Upper lobe of left lung (tissue), 6 donors: ENCODE measurements around the gene PCSK6. TPM values are rescaled to one million over a fixed set of nuclear protein-coding genes. Genes with fewer than 3 reads are reported as not detected.

Experiments
- ATAC-seq, 2 donors: fragments of 200-7000 bp; cut with Tn5 transposase; one replicate each; pipeline ENCODE4 v1.9.1; 2022; ENCODE audit warnings: mild to moderate bottlenecking in 2 of 2, moderate library complexity in 2 of 2; ENCODE audit not compliant: low FRiP score in 2 of 2
- DNase-seq, 2 donors: peaks; one replicate each; pipeline ENCODE4 v3.0.0-alpha.2; 2019 to 2020
- H3K27ac ChIP-seq, 4 donors: fragments of 200-600 bp; sonication (generic); one replicate each; pipeline ENCODE4 v1.5.1; 2016 to 2019
- H3K27me3 ChIP-seq, 4 donors: fragments of 200-600 bp; sonication (generic); one replicate each; pipeline ENCODE4 v1.5.1; 2017 to 2019
- H3K36me3 ChIP-seq, 4 donors: fragments of 200-600 bp; sonication (generic); one replicate each; pipeline ENCODE4 v1.5.1; 2016 to 2019
- H3K4me1 ChIP-seq, 4 donors: fragments of 200-600 bp; sonication (generic); one replicate each; pipeline ENCODE4 v1.5.1; 2018 to 2019
- H3K4me3 ChIP-seq, 4 donors: fragments of 200-600 bp; sonication (generic); one replicate each; pipeline ENCODE4 v1.5.1; 2017 to 2019; ENCODE audit warnings: mild to moderate bottlenecking in 2 of 4, moderate library complexity in 1 of 4
- H3K9me3 ChIP-seq, 4 donors: fragments of 200-600 bp; sonication (generic); one replicate each; pipeline ENCODE4 v1.5.1; 2018 to 2019
- EP300 ChIP-seq, 4 donors: sonication (generic); formaldehyde crosslinking; IDR thresholded peaks; one replicate each; pipeline ENCODE4 v1.5.1; 2017; ENCODE audit warnings: antibody characterized with exemption in 4 of 4, control low read depth in 2 of 4
- POLR2A ChIP-seq, 4 donors: fragments of 450-650 bp; IDR thresholded peaks; one replicate each; pipeline ENCODE4 v1.5.1; 2016 to 2017; ENCODE audit warnings: antibody characterized with exemption in 4 of 4, mild to moderate bottlenecking in 2 of 4
- POLR2AphosphoS5 ChIP-seq, 2 donors: sonication (generic); formaldehyde crosslinking; IDR thresholded peaks; one replicate each; pipeline ENCODE4 v1.5.1; 2017; ENCODE audit warnings: antibody characterized with exemption in 2 of 2
- WGBS, 2 donors: methylation state at CpG; one replicate each; pipeline ENCODE4 v1.1.5; 2017 to 2018; 5-methylcytosine and 5-hydroxymethylcytosine counted together
- total RNA-seq, 6 donors: library from RNA; depleted of rRNA in 4 of 6; stranded (reverse); fragments of >200 nt in 4 of 6; gene quantifications; one replicate each; pipeline versions ENCODE4 v1.1.0 to v1.2.1, GENCODE V29; 2016 to 2021
- TF ChIP-seq, protein P1 (sequence below), 6 experiments: fragments of 450-650 bp in 4 of 6; fragments of 200-600 bp in 2 of 6; sonication (generic) in 2 of 6; IDR thresholded peaks; one replicate each; pipeline ENCODE4 v1.5.1; 2016 to 2019; ENCODE audit warnings: antibody characterized with exemption in 6 of 6
- donor health status: DM: no; HTN: no; CAD: no; lungs with moderate emphysema.
- donor health status: DM: no; HTN: yes; CAD: no; lungs with severe emphysema.

The PCSK6 gene
- total RNA-seq, 6 donors from 2014 or later, result 3.1 to 24.4 (median 5.5) TPM

DNA sequence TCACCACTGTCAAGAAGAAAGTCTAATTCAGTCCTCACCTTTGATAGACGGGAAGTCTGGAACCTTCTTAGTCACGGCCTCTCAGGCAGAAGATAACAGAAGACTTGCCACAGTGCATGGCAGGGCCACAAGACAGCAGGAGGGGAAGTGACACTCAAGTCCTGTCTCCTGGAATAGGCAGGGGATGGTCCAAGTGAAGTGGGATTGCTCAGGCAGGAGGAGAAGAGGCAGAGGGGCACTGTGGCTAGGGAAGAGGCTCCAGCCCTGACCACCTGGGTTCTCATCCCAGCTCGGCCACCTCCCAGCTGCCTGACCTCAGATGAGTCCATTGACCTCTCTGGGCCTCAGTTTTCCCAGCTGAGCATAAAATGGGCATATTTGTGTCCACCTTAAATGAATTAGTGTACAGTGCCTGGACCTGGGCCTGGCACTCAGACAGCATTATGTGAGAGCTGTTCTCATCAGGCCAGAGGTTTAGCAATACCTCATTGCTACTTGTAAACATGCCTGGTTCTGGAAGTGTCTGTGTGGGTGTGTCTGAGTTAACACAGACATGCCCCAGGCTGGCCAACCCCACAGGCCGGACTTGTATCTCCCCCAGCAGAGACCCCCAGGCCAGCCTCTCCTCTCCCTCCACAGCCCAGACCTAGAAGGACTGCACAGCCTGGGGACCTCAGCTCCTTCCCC is 11.5 kb upstream of the PCSK6 start:
- ATAC-seq, result peak in 1 of 2 donors; percentile 41
- H3K4me1 ChIP-seq, result peaks cover 6 to 18% (median 11%) of the 10 kb centered on the region in 4 donors
- TF ChIP-seq POLR2AphosphoS5 (IDR thresholded peaks at IDR 0.05) (no peak), EP300 (IDR thresholded peaks at IDR 0.05) (no peak), POLR2A (IDR thresholded peaks at IDR 0.05) (no peak)
- TF ChIP-seq, protein P1, sequence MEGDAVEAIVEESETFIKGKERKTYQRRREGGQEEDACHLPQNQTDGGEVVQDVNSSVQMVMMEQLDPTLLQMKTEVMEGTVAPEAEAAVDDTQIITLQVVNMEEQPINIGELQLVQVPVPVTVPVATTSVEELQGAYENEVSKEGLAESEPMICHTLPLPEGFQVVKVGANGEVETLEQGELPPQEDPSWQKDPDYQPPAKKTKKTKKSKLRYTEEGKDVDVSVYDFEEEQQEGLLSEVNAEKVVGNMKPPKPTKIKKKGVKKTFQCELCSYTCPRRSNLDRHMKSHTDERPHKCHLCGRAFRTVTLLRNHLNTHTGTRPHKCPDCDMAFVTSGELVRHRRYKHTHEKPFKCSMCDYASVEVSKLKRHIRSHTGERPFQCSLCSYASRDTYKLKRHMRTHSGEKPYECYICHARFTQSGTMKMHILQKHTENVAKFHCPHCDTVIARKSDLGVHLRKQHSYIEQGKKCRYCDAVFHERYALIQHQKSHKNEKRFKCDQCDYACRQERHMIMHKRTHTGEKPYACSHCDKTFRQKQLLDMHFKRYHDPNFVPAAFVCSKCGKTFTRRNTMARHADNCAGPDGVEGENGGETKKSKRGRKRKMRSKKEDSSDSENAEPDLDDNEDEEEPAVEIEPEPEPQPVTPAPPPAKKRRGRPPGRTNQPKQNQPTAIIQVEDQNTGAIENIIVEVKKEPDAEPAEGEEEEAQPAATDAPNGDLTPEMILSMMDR (IDR thresholded peaks at IDR 0.05), result no peak
- DNase-seq, result no peak
- H3K27ac ChIP-seq, result no peak overlapping the region
- H3K9me3 ChIP-seq, result no peaks in the 10 kb centered on the region
- no peaks in the 10 kb centered on the region for H3K27me3 ChIP-seq
- H3K36me3 ChIP-seq, result no peaks in the 10 kb centered on the region
- no peak overlapping the region for H3K4me3 ChIP-seq
- WGBS, 2 donors, result 54 to 76% methylated on average over 2 to 4 of the region's 4 CpGs

DNA sequence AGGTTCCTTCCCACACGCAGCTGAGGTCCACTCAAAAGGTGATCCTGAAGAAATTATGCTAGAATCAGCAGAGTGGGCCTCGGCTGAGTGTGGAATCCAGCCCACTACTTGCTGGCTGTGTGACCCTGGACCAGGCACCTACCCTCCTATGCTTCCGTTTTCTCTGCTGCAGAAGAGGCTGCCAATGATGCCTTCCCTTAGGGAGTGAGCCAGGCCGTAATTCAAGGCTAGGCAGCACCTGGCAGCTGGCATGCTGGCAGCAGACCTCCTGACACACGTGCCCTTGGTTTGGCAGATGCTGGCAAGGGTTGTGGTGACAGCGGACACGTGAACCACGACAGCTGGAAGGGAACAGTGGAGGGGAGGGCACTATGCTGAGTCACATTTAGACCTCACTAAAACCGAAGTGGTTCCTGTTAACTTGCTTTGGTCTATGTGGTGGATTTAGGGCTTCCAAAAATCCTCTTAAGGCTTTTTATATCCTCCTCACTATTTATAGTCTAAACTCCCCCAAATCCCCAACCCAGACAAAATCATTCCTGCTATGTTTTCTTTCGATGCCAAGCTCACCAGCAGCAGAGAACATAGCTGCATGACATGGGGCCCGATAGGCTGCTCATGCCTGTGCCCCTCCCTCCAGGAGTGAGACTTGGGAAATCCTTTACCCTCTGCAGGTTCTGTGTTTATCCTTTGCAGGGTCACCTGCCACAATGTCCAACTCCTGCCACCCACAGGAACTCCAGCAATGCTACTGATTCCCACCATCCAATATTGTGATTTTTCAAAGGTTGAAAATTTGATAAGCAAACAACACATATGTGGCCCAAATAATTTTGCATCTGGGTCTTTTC is 10.6 kb upstream of the PCSK6 start:
- WGBS, 2 donors, result 52 to 55% methylated on average over 8 to 11 of the region's 11 CpGs
- TF ChIP-seq POLR2A (IDR thresholded peaks at IDR 0.05) (no peak), POLR2AphosphoS5 (IDR thresholded peaks at IDR 0.05) (no peak), EP300 (IDR thresholded peaks at IDR 0.05) (no peak)
- TF ChIP-seq, protein P1 (IDR thresholded peaks at IDR 0.05), result no peak
- Histone ChIP-seq H3K4me1 (peaks cover 6 to 18% (median 13%) of the 10 kb centered on the region in 4 donors), H3K4me3 (no peak overlapping the region), H3K9me3 (no peaks in the 10 kb centered on the region), H3K36me3 (no peaks in the 10 kb centered on the region), H3K27ac (no peak overlapping the region), H3K27me3 (no peaks in the 10 kb centered on the region)
- DNase-seq (no peak), ATAC-seq (peak in 1 of 2 donors; percentile 18)

DNA sequence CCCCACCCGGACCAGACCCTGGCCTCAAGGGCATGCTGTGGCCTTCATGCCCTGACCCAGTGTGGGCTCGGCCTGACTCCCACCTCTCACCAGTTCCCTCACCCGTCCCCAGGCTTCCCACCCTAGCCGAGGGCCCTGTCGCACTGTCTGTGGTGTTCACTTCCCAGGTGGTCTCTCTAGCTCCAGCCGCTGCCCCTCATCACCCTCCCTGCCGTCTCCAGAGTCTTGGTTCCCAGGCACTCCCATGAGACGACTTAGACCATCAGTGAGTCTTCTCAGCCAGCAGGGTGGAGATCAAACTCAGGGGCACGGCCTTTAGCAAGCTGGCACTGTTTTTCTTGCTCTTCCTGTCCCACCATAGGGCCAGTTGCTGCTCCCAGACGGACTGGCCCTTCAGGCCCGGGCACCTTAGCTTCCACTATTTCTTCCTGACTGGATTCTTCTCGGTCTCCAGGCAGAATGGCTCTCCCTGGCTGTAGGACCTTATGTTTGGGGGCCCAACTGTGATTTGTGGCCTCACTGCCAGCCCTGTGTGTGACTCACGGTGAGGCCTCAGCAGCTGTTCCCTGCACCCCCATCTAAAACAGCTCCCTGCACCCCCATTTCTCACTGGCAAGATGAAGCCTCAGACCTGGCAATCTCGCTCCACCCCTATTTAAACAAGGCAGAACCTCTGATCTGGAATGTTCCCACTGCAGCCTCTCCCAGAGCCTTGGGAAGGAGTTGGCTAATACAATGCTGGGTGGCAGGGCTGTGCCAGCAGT is 9.4 kb upstream of the PCSK6 start:
- peaks cover 6 to 18% (median 13%) of the 10 kb centered on the region in 4 donors for H3K4me1 ChIP-seq
- peak in 1 of 2 donors; percentile 19 for ATAC-seq
- H3K4me3 ChIP-seq, result no peak overlapping the region
- H3K27me3 ChIP-seq, result no peaks in the 10 kb centered on the region
- TF ChIP-seq POLR2A (IDR thresholded peaks at IDR 0.05) (no peak), POLR2AphosphoS5 (IDR thresholded peaks at IDR 0.05) (no peak), EP300 (IDR thresholded peaks at IDR 0.05) (no peak)
- TF ChIP-seq, protein P1 (IDR thresholded peaks at IDR 0.05), result no peak
- no peaks in the 10 kb centered on the region for H3K9me3 ChIP-seq
- H3K27ac ChIP-seq, result no peak overlapping the region
- no peaks in the 10 kb centered on the region for H3K36me3 ChIP-seq
- WGBS, 2 donors, result 75 to 87% methylated on average over 13 to 14 of the region's 14 CpGs
- DNase-seq, result no peak

DNA sequence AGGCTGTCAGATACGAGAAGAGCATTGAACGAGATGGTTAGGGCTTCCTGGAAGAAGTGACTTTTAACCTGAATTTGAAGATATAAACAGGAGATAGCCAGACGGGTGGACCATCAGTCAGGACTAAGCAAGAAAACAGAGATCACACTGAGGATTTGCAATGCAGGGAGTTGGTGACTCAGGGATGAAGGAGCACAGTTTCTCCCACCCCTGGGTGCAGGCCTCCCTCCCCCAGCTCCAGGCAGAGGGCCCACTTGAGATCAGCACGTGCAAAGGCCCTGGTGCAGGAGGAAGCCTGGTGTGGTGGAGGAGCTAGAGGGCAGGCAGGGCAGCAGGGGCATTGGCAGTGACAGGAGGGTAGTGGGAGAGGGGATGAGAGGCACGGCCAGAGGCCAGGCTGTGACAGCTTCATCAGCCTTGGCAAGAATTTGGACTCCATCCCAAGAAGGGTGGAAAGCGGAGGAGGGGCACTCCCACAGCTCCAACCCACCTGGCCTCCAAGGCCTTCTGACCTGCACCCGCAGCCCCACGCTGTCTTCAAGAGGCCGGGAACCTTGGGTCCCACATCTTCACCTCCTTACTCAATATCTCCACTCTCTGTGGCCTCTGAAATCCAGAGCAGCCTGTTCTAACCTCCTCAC is 8.7 kb upstream of the PCSK6 start:
- WGBS, 2 donors, result 75 to 91% methylated on average over 5 to 9 of the region's 9 CpGs
- DNase-seq, result no peak
- H3K27me3 ChIP-seq, result no peaks in the 10 kb centered on the region

More for the DNA sequence above, 8.7 kb upstream of the PCSK6 start:
- Histone ChIP-seq H3K4me3 (no peak overlapping the region), H3K4me1 (peaks cover 6 to 18% (median 13%) of the 10 kb centered on the region in 4 donors), H3K27ac (no peak overlapping the region), H3K36me3 (no peaks in the 10 kb centered on the region), H3K9me3 (no peaks in the 10 kb centered on the region)
- TF ChIP-seq EP300 (IDR thresholded peaks at IDR 0.05) (no peak), POLR2AphosphoS5 (IDR thresholded peaks at IDR 0.05) (no peak), POLR2A (IDR thresholded peaks at IDR 0.05) (no peak)
- TF ChIP-seq, protein P1 (IDR thresholded peaks at IDR 0.05), result no peak
- no peak for ATAC-seq
